CD4-positive, alpha-beta T cell treated with Interleukin-10 for 1 hour (primary cell): ENCODE results near the gene TMEM81.

ENCODE experiments used
- DNase-seq: peaks from one replicate; pipeline ENCODE4 v3.0.0-alpha.2; 2020

The TMEM81 gene

DNA sequence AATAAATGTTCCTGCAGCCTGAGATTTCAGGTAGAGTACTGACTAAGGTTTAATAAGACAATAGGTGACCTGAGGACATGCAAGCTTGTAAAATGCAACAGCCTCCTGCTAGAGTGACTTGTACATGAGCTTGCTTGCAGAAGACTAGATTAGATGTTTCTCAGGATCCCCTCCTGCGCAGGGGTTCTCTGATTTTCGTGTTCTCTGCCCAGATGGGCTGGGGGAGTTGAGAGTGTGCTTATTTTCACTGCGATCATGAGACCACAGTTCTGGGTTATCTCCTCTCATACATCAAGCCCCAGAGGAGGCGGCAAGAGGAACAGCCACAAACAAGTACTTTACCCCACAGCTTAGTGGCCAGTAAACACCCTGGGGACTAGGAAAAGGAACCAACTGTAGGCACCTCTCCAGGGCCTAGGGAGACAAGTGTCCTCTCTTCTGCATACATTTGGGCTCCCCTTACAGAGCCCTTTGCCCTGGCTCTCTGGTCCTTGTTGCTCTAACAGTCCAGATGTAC is 8.0 kb downstream of the TMEM81 start:
- DNase-seq: no peak

DNA sequence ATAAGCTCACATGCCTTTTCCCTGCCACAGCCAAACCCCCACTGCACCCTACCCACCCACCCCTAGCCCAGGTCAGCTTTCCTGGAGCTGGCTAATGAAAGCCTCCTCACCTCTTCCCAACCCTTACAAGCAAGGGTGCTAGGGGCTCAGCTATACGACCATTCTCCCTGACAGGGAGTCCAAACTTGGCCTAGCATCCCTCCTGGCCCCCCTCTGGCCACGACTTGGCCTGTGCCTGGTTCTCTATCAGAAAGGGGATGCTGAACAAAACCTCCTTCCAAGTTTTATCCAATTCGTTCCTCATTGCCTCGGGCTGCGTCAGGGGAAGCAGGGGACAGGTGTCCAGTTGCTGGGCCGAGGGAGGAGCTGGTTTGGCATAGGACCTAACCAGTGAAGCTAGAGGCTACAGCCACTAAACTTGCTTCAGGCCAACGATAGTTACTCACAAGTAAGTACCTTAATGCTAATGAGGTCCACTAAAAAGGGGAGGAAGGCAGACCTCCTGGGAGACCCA is 8.6 kb downstream of the TMEM81 start:
- DNase-seq: no peak

DNA sequence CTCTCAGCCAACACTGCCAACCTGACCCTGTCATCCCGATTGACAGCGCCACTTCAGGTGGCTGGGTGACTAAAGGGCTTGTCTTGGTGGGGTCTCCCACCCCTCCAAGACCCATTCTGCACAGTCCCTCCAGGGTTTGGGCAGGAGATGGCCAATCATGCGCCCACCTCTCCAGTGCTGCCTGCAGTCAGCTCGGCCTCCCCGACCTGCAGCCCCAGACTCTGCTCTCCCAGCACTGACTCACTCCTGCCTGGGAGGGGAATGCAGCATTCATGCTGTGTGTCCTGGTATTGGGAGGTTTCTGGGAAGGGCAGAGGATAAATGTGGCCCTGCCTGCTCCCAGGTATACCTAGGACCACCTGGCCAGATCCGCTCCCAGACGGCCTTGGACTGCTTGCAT is 9.7 kb downstream of the TMEM81 start:
- no peak for DNase-seq

DNA sequence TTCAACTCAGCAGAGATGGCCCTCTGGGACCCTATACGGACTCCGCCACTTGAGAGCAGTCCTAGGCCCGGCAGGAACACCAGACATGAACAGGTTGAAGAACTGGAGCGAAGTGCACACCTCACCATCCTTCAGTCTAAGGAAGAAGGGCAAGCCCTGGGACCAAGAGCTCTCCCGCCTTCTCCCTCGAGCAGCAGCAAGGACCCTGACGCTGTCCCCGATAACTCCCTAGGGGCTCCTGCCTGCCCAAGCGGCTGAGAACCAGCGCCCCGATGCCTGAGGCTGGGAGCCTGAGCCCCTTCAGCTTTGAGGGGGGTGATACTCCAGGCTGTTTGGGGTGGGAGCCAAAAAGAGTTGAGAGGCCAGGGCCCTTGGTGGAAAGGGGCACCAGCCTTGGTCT is 10.2 kb downstream of the TMEM81 start:
- DNase-seq: no peak

DNA sequence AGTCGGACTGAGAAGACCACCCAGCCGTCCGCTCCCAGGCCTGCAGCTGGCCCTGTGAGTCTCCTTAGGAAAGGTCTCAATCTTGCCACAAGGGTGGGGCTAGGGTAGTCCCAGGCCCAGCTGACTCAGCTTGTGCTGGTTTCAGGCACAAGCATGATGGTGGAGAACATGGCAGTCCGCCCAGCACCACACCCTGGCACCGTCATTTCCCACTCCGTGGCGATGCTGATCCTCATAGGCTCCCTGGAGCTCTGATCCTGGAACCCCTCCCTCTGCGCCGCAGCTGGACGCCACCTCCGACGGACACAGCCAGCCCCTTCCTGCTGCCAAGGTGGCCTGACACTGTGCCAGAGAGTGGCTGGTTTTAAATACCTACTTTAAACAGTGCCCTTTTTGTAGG is 10.7 kb downstream of the TMEM81 start:
- no peak for DNase-seq

DNA sequence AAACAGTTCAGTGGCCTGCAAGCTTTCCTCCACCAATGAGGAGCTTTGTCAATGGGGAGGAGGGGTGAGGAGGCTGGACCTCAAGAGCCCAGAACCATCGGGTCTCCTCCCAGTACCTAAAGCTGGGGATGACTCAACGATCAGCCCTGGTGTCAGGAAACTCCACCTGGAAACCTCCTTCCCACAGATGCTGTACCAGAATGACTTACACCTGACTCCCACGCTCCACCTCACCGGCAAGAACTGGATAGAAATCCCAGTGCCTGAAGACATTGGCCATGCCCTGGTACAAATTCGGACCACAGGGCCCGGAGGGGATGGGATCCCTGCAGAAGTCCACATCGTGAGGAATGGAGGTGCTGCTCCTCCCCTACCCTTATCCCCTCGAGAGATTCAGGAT is 11.4 kb downstream of the TMEM81 start:
- no peak for DNase-seq

DNA sequence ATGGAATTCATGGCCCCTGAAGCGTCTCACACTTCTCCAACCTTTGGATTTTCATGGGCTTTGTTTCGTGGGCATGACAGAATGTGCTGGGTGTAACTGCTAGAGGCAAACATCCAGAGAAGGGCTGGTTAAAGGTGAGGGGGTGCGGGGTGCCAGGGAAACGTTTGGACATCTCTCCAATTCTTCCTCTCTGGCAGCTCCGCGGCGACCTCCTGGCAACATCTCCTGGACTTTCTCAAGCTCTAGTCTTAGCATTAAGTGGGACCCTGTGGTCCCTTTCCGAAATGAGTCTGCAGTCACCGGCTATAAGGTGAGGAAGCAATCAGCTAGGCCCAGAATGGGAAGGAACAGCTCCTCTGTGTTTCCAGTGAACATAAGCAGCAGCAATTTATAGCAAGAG is 12.0 kb downstream of the TMEM81 start:
- DNase-seq: no peak

DNA sequence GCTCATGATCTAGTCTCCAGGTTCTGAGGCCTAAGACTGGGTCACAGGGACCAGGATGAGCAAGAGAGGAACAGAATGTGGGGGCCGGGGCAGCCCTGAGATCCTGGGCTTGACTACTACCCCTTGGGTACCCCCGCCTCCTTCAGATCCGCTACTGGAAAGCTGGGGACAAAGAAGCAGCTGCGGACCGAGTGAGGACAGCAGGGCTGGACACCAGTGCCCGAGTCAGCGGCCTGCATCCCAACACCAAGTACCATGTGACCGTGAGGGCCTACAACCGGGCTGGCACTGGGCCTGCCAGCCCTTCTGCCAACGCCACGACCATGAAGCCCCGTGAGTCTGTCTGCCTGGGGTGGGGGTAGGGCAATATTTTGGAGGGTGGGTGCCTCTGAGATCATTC is 12.5 kb downstream of the TMEM81 start:
- no peak for DNase-seq

DNA sequence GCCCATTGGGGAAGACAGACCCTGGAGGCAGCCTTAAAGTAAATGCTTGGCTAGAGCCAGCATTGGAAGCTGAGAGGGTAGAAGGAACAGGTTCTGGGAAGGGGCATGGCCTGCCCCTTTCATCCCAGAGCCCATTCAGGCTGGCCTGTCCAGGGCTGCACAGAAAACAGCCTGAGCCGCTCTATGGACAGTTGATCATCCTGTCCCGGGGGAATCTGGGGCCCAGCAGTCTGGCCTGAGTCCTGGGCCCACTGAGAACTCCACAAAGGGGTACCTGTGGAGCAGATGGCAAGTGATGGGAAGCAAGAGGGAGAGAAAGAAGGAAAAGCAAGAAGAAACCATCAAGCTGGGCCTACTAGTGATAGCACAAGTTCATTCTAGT is 13.2 kb downstream of the TMEM81 start:
- no peak for DNase-seq

DNA sequence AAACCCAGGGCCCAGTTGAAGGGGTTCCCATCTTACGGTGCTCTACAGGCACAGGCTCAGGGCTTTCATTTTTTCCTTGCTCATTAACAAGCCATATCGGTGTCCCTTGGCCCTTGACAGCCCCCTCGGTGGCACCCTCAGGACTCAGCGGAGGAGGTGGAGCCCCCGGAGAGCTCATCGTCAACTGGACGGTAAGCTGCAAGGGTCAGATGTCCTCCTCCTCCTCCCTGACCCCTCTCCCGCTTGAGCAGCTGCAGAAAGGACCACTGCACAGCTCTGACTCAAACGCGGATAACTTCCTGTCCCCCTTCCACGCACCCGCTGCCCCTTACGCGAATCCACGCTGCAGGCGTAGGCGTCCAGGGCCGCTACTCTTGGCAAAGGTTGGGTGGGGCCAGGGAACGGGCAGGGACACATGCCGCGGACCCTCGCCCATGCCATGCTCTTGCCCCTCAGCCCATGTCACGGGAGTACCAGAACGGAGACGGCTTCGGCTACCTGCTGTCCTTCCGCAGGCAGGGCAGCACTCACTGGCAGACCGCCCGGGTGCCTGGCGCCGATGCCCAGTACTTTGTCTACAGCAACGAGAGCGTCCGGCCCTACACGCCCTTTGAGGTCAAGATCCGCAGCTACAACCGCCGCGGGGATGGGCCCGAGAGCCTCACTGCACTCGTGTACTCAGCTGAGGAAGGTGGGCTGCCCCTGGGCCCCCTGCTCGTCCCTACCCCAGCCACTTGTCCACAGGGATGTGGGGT is 14.7 kb downstream of the TMEM81 start:
- no peak for DNase-seq

DNA sequence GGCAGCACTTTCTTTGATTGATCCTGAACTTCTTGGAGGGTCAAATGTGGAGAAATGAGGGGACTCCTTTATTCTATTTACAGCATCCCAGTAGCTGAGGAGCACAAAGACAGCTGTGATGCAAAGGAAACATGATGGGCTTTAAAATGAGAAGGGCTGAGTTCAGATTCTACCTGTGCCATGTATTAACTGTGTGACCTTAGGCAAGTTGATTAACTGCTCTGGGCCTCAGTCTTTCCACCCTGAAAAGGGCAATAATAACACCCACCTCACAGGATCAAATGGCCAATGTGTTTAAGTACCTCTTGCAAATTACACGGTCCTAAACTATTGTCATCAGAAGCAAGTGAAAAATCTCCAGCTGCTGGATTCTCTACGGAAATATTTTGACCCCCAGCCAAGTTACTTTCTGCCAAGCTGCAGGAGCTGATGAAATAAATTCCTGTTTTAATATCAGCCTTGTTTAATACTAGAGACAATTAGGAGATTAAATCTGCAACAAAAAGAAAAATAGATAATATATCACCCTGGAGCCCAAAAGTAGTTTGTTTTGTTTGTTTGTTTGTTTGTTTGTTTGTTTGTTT is 15.7 kb downstream of the TMEM81 start:
- DNase-seq: no peak

DNA sequence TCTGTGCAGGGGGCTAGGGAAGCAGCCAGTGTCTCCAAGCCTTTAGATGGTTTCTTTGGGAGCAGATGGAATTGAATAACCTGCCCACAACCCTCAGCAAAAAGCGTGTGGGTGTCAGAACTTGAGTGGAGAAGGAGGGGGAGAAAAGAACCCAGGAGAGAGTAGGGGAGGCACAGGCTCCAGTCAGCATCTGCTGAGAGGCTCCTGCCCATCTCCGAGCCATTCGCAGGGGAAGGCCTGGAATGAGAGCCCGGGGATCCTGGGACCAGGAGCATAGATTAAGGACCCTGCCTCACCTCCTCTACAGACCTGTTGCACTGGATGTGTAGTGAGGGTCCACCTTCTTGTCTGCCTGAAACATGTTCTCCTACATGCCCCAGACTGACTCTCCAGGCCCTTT is 16.3 kb downstream of the TMEM81 start:
- no peak for DNase-seq

DNA sequence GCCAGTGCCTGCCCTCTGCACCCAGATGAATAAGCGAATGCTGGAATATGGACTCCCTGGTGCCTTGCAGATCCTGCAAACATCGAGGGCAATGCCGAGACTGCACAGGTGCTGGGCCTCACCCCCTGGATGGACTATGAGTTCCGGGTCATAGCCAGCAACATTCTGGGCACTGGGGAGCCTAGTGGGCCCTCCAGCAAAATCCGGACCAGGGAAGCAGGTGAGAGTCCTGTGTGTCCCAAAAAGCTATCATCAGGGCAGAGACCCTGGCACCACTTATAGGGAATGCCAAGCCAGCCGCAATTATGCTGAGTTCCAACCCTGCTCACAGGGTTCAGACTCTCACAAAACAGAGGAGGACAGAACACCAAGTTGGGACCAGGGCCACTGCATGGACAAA is 17.2 kb downstream of the TMEM81 start:
- no peak for DNase-seq

DNA sequence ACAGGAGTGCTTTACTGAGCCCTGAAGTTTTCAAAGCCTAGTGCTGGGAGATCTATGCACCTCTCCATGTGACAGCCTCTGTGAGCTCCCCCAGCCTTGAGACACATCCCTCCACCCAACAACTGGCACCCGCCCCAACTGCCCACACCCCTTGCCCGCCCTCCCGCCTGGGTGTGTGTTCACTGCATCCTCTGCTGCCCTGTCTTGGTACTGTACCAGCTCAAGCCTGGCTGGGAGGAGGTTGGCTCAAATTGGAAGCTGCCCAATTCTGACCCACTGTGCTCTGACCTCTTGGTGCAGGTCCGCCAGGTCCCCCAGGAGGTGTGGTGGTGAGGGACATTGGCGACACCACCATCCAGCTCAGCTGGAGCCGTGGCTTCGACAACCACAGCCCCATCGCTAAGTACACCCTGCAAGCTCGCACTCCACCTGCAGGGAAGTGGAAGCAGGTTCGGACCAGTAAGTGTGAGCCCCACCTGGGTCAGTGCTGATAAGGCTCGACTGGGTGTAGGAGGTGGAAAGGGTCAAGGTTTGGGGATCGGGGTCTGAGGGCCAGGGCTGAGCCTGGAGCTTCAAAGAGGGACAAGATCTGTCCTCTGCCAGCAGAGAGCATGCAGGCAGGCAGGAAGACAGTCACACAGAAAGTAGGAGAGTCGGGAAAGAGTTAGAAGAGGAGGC is 18.0 kb downstream of the TMEM81 start:
- no peak for DNase-seq

DNA sequence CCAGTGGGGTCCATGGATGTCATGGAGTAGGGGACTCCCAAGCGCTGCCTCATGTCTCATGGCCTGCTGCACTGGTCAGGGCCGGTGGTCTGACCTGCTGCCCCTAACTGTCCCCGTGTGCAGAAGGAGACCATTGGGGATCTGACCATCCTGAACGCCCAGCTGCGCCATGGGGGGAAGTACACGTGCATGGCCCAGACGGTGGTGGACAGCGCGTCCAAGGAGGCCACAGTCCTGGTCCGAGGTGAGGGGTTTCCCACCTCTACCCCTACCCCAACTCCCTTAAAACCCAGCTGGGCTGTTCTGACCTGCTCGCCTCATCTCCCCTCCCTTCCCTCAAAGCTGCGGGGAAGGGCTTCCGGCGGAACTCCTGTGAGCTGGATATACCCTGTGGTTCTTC is 18.6 kb downstream of the TMEM81 start:
- DNase-seq: no peak

DNA sequence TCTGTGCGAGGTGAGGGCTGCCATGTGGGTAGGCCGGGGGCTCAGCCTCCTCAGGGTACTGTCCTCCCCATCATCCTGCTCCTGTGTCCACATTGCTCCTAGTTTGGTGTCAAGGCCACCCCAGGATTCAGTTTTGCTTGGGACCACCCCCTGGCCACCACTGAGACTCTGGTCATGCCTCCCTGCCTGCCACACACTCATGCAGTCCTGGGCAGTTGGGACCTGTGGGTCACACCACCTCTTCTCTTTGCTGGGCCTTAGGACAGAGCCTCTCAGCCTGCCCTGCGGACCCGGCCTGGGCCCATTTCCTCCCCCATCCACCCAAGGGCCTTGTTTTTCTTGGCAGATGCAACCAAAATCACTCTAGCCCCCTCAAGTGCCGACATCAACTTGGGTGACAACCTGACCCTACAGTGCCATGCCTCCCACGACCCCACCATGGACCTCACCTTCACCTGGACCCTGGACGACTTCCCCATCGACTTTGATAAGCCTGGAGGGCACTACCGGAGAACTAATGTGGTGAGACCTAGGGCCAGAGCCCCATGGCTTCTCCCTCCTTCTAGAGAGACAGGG is 19.4 kb downstream of the TMEM81 start:
- DNase-seq: no peak

DNA sequence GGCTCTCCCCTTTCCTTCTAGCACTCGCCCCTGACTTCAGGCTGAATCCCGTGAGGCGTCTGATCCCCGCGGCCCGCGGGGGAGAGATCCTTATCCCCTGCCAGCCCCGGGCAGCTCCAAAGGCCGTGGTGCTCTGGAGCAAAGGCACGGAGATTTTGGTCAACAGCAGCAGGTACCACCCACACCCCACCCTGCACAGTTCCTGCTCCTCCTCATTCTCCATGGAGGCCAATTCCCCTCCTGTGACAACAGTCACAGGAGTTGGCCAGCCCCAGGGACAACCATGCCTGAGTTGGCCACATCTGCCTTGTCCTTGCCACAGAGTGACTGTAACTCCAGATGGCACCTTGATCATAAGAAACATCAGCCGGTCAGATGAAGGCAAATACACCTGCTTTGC is 20.0 kb downstream of the TMEM81 start:
- DNase-seq: no peak

DNA sequence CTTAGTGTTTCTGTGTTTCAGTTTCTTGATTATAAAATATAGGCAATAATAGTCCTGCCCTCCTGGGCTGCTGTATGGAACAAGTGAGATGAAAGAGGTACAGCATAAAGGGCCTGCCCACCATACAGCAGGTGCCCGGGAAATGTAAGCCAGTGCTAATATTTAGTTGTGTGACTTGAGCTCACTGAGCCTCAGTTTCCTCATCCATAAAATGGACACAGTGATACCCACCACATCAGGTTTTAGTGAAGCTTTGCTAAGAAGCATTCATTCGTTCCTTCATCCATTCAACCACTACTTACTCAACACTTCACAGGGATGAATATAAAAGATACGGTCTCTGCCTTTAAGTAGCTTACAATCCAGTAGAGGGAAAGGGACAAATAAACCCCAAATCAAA is 21.4 kb downstream of the TMEM81 start:
- DNase-seq: no peak

DNA sequence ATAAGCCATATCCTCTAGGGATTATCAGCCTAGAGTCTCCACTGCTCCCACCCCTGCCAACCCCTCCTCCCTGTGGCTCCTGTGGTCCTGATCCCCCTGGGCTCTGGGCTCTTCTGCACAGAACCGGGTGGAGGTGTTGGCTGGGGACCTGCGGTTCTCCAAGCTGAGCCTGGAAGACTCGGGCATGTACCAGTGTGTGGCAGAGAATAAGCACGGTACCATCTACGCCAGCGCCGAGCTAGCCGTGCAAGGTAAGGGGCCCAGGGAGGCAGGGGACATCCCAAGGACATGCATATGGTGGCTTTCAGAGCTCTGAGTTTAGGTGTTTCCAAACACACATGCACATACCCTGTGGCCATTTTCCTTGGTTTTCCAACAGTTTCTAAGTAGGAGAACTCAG is 21.9 kb downstream of the TMEM81 start:
- DNase-seq: no peak

DNA sequence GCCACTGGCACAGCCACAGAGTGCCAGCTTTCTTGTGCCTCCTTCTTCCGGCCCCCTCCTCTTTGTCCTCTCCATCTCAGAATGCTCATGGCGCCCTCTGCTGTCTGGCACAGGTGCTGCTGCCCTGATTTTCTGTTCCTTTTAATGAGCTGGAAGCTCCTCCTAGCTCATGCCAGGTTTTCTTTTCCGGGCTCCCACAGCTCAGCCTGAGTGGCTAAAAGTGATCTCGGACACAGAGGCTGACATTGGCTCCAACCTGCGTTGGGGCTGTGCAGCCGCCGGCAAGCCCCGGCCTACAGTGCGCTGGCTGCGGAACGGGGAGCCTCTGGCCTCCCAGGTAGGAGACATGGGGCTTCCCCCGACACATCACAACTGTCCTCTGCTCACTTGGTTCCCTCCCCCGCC is 22.6 kb downstream of the TMEM81 start:
- DNase-seq: peak; percentile 66

DNA sequence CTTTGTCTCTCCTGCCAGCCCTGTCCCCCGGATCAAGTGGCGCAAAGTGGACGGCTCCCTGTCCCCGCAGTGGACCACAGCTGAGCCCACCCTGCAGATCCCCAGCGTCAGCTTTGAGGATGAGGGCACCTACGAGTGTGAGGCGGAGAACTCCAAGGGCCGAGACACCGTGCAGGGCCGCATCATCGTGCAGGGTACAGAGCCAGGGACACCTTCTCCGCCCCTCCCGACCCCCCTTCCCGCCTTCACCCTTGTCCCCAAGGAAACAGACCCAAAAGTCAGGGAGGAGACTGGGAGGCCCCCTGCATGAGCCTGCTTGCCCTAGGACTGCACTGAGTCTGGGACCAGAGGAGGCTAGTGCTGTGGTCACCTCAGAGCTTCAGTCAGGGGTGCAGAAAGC is 23.0 kb downstream of the TMEM81 start:
- DNase-seq: no peak

DNA sequence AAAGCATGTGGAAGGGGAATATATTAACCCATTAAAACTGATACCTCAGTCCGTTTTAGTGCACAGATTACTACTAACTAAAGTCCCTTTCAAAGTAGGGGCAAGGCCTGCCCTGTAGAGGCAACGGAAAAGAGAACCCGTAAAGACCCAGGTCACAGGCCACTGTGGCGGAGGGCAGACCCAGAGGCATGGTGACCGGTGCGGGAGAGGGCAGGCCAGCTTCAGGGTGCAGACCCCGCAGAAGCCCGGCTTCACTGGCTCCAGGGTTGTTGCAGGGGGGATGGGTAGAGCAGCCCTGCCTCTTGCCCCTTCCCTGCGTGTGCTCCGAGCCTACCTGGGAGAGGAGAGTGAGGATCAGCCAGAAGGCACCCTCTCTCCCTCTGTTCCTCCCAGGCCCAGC is 23.5 kb downstream of the TMEM81 start:
- no peak for DNase-seq

DNA sequence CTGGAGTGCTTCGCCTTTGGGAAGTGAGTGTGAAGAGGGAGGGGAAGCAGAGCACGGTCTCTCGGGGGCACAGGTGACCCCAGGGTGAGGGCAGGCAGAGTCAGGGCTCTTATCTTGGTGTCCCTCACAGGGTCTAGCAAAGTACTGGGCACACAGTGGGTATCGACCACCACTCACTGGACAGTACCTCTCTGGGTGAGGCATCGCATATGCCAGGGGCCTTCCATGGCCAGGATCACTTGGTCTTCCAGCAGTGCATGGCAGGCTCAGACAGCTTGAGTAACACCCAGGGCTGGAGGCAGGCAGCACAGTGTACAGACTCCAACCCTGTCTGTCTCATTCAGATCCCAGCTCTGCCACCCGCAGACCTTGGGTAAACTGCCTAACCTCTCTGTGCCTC is 24.6 kb downstream of the TMEM81 start:
- DNase-seq: no peak

DNA sequence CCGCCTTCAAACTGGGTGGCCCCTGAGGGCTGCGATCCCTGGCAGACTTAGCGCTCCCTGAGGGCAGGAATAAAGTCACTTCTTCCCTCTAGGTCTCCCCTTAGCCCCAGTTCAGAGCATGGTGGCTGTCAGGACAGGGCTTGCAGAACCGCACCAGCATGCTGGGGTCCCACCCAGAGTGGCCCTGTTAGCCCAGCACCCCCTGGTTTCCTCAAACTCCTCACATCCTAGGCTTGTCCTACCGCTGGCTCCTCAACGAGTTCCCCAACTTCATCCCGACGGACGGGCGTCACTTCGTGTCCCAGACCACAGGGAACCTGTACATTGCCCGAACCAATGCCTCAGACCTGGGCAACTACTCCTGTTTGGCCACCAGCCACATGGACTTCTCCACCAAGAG is 25.4 kb downstream of the TMEM81 start:
- no peak for DNase-seq
